Stomach (tissue), 4 donors: ENCODE results near the gene RPN2.

Experiments
- CTCF ChIP-seq, 7 experiments: fragments of 450-650 bp in 4 of 7; fragments of 200-600 bp in 3 of 7; sonication (generic) in 3 of 7; IDR thresholded peaks; one replicate each; pipeline ENCODE4 v1.5.1; 2016 to 2019; ENCODE audit warnings: antibody characterized with exemption in 7 of 7, control low read depth in 2 of 7, mild to moderate bottlenecking in 1 of 7
- EP300 ChIP-seq: sonication (generic); formaldehyde crosslinking; IDR thresholded peaks from one replicate; pipeline ENCODE4 v1.6.1; 2017; ENCODE audit warnings: antibody characterized with exemption
- POLR2AphosphoS5 ChIP-seq, 3 donors: sonication (generic); formaldehyde crosslinking; IDR thresholded peaks; one replicate each; pipeline ENCODE4 v1.6.1; 2016; ENCODE audit warnings: antibody characterized with exemption in 3 of 3

GRCh38 chr20:37160683-37161082 is 18.4 kb upstream of the RPN2 start:
- TF ChIP-seq CTCF (IDR thresholded peaks at IDR 0.05) (no peak), POLR2AphosphoS5 (IDR thresholded peaks at IDR 0.05) (no peak), EP300 (no peak)
